ENCODE data around the gene JAM3.

JAM3 gene

DNA sequence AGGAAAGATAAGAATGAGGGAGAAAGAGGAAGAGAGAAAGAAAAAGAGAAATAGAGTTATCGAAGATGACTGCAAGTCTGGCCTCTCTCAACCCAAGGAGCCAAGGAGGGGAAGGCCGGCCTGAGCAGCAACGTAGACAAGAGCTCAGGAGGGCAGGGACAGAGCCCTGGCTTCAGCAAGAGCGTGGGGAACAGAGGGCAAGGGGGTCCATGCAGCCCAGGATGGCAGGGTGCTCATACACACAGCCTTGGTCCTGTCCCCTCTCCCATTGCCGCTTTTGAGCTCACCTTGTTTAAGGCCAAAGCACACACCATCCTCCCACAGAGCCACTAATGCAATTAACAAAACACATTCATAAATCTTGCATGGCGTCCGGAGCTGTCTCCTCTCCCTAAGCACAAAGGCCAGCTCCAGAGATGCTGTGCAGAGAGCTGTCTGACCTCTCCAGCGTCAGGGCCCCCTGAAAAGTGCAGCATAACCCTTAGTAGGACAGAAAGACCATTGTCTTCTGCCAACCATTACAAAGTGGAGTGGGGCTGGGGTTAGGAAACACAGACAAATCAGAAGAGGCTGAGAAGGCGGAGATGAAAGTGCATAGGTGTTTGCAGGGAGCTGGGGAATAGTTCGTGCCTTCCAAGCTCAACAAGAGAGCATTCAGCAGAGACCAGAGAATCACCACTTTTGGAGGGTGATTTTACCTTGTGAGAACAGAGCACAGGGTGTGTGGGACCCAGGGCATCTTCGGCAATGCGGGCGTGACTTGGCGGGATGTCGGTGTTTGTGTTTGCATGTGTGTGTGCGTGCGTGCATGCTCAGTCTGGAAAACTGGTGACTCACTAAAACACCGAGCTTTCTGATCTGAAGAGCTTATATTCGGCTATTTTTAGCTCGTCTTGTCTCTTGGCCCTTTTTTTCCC lies 28.2 kb upstream of the JAM3 start:
- no peak overlapping the region for H3K4me3 ChIP-seq (ENCODE audit: low read depth, low read length)
- TF ChIP-seq, protein P1, sequence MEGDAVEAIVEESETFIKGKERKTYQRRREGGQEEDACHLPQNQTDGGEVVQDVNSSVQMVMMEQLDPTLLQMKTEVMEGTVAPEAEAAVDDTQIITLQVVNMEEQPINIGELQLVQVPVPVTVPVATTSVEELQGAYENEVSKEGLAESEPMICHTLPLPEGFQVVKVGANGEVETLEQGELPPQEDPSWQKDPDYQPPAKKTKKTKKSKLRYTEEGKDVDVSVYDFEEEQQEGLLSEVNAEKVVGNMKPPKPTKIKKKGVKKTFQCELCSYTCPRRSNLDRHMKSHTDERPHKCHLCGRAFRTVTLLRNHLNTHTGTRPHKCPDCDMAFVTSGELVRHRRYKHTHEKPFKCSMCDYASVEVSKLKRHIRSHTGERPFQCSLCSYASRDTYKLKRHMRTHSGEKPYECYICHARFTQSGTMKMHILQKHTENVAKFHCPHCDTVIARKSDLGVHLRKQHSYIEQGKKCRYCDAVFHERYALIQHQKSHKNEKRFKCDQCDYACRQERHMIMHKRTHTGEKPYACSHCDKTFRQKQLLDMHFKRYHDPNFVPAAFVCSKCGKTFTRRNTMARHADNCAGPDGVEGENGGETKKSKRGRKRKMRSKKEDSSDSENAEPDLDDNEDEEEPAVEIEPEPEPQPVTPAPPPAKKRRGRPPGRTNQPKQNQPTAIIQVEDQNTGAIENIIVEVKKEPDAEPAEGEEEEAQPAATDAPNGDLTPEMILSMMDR (IDR thresholded peaks at IDR 0.05; ENCODE audit: low read depth, low read length) = no peak

DNA sequence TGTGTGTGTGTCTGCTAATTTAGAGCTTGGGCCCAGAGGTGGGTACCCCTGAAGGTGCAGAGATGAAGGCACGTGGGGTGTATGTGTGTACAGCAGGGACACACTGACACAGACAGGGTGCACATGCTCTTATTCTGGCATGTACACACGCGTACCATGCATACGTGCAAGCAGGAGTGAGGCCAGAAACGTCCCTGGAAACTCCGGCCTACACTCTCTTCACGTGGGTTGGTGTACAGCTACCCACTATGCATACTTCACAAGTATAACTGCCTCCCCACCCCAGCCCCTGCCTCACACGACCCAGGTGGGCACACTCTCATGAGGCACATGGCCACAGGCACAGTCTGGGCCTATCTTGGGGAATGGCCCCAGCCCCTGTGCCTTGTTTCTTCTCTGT lies 27.5 kb upstream of the JAM3 start:
- TF ChIP-seq, protein P1 (IDR thresholded peaks at IDR 0.05; ENCODE audit: low read depth, low read length) = no peak
- no peak overlapping the region for H3K4me3 ChIP-seq (ENCODE audit: low read depth, low read length)

DNA sequence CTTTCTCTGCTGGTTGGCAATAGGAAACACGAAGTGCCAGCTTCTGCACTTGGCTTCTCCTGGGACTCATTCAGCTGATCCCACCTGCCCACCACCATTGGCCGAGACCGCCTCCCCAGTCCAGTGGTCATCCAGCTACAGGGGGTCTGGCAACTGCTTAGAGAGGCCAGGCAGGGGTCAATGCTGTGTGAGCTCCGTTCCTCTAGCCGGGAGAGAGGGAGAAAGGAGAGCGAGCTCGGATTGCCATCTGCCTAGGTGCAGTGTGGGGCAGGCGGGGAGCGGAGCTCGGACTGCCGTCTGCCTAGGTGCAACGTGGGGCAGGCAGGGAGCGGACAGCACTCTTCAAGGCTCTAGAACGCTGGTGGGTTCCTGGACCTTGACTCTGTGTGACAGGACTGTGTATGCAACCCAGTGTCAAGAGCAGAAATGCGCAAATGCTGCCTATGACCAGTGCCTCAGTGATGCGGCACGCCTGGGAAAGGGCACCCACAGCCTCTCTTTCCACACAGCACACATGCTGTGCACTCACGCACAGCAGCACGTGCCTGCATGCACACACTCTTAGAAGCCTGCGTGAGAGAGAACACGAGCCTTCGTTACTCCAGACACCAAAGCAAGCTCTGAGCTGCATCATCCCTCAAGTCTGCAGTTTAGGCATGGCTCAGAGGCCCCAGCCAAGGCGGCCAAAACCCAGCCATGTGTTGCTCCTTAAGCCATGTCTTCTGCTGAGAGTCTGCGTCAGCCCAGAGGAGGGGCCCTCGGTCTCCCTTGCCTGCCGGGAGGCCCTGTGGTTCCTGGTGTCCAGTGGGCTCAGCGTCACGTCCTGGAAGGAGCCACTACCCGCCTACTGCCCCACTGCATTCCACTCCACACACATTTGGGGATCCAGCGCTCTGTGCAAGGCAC lies 26.8 kb upstream of the JAM3 start:
- TF ChIP-seq, protein P1 (IDR thresholded peaks at IDR 0.05; ENCODE audit: low read depth, low read length) = no peak
- H3K4me3 ChIP-seq (ENCODE audit: low read depth, low read length) = no peak overlapping the region

DNA sequence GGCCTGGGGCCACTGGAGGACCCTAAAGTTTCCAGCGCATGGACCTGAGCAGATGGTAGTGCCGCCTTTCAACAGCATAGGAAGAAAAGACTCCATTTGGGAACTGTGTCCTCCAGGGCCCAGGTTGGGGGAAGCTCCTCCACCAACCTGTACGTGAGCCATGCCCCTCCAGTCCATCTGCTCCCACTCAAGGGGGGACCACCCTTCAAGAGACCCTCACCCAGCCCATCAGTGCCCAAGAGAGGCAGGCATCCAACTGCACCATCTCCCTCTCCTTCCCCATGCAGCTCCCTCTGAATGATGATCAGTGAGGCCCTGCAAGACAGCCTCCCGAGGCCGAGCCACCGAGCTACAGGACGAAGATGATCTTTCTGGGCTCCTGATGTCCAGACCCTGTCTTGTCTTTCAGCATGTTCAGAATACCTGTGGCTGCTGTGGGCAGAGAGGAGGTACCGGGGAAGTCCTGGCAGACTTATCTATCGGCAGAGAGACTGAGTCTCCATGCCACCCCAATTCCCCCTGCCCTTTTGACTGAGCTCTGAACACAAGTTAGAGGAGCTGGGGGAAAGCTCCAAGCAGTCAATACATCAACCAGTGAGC lies 25.0 kb upstream of the JAM3 start:
- no peak overlapping the region for H3K4me3 ChIP-seq (ENCODE audit: low read depth, low read length)
- TF ChIP-seq, protein P1 (IDR thresholded peaks at IDR 0.05; ENCODE audit: low read depth, low read length) = no peak

DNA sequence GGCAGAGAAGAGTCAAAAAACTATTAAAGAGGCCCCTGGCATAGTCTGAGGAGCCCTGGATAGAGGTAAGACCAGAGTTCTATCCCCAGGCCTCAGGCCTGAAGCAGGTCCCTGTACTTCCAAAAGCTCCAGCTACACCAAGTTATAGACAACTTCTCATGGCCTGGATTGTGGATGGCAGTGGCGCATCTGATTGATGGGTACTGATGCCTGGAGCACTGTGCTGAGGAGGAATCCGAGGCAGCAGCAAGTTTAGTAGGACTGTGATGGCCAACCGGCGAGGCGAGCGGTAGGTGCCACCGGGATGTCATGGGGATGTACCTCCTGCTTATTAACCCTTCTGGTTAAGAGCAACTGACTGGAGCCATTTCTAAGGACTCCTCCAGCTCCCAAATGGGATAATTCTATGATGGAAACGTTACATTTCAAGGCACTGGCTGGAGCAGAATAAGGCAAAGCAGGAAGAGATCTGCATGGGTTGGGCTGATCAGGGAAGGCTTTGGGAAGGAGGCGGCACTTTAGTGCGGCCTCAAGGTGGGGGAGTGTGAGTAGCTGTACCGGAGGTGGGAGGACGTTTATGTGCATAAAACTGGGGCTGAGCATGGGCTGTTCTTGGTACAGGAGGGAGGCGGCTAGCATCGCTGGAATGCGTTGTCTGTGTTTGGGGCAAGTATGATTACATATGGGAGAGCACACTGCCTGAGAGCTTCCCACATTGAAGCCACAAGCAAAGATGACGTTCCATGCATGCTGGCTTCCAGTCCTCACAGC lies 24.2 kb upstream of the JAM3 start:
- H3K4me3 ChIP-seq (ENCODE audit: low read depth, low read length) = no peak overlapping the region
- TF ChIP-seq, protein P1 (IDR thresholded peaks at IDR 0.05; ENCODE audit: low read depth, low read length) = no peak

DNA sequence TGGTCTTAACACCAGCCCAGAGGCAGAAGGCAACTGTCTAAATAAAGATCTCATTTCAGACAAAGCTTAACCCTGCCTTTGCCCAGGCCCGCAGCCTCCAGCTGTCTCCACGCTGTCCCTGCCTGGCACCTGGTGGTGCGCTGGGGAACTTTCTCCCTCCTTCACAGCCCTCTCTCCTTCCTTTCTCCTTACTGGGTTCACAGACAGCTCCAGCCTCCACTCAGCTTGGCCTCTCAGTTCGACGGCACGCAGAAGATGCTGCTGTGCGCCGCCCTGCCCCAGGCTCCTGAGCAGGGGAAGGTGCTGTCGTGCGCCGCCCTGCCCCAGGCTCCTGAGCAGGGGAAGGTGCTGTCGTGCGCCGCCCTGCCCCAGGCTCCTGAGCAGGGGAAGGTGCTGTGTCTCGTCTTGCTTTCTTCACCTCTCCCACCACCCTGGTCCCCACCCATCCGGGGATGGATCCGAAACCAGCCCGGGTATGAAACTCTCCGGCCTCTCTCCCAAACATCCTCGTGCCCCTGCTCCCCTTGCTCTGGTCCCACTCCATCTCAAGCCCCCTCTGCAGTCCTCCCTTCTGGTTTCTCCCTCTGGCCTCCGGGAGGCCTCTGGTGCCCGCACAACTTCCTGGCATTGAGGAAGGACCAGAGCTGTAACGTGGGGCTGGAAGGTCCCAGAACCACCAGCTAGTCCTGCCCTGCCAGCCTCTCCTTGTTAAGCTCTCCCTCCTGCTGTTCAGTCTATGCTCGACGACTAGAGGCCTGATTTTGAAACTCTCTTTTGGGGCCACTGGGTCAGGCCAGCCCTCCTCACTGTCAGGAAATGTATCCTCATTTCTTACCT lies 22.9 kb upstream of the JAM3 start:
- TF ChIP-seq, protein P1 (IDR thresholded peaks at IDR 0.05; ENCODE audit: low read depth, low read length) = no peak
- no peak overlapping the region for H3K4me3 ChIP-seq (ENCODE audit: low read depth, low read length)

Data from WI38 (cell line).